ENCODE results near the gene FOXK2. TPM values are rescaled to one million over a fixed set of nuclear protein-coding genes. Genes with fewer than 3 reads are reported as not detected.

Gene FOXK2
- total and polyA plus RNA-seq, 4 donors = 15.3 to 58.8 (median 35.8) TPM

DNA sequence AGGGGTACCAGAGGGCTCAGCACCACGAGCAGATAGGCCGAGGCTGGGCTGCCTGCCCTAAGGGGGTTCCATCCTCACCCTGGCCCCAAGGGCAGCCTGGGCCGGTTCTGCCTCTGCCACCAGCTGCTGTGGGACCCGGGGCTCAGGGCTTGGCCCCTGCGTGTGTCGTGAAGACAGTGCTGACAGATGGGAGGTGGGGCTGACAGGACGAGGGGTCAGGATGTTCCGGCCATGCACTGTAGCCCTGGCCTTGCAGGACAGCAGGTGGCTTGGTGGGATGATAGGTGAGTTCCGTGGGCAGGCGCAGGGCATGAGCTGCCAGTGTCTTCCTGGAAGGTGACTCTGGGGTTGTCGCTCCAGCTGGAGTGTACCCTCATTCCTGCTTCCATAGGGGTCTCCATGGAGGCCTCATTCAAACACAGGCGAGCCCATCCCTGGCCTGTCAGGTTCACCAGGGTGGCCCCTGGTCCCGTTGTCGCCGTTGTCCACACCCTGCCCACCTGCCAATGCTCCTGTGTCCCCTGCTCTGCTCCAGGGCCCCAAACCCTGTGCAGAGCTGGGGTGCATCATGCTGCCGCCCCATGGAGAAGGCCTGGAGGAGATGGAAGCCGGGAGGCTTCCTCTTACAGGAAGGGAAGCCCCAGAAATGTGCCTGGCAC lies 71.5 kb downstream of the FOXK2 start:
- DNase-seq (peak in 1 of 2 donors; percentile 74), ATAC-seq (ENCODE audit: low FRiP score) (peak; percentile 11)
- H3K27me3 ChIP-seq (ENCODE audit: control insufficient read depth in 1 of 2, insufficient read depth in 2 of 2, low read length in 1 of 2) = no peaks in the 10 kb centered on the region
- intact Hi-C loops (cut with DNase I) = loop anchor here in 1 of 2 donors (5.0 kb wide), 1 partner anchor 56 kb away; the partner anchor contains the start of gene WDR45B
- 43% methylated on average over 17 of the region's 17 CpGs for WGBS, 2 donors
- H3K36me3 ChIP-seq (ENCODE audit: control insufficient read depth in 1 of 2, insufficient read depth in 2 of 2, low read length in 1 of 2) = peaks cover 0 to 2% of the 10 kb centered on the region in 2 donors
- no peak overlapping the region for H3K4me3 ChIP-seq (ENCODE audit: low read length in 2 of 2)
- no peaks in the 10 kb centered on the region for H3K9me3 ChIP-seq (ENCODE audit: control insufficient read depth, low read length)
- H3K4me1 ChIP-seq (ENCODE audit: control insufficient read depth in 1 of 2, insufficient read depth in 2 of 2, low read length in 2 of 2) = no peaks in the 10 kb centered on the region
- H3K27ac ChIP-seq (ENCODE audit: low read depth in 1 of 2, low read length in 2 of 2) = peak overlapping the region in 1 of 2 donors; percentile 1

- peak overlapping the region; percentile 12 to 65 for H3K27ac ChIP-seq (ENCODE audit: low read depth in 1 of 2, low read length in 2 of 2)
- peak; percentile 23 for ATAC-seq (ENCODE audit: low FRiP score)
- no peaks in the 10 kb centered on the region for H3K9me3 ChIP-seq (ENCODE audit: control insufficient read depth, low read length)
- DNase-seq = peak in 1 of 2 donors; percentile 55
- no peaks in the 10 kb centered on the region for H3K27me3 ChIP-seq (ENCODE audit: control insufficient read depth in 1 of 2, insufficient read depth in 2 of 2, low read length in 1 of 2)
- no peak overlapping the region for H3K4me3 ChIP-seq (ENCODE audit: low read length in 2 of 2)
- WGBS, 2 donors = 35% methylated on average over 9 of the region's 9 CpGs
- H3K36me3 ChIP-seq (ENCODE audit: control insufficient read depth in 1 of 2, insufficient read depth in 2 of 2, low read length in 1 of 2) = no peaks in the 10 kb centered on the region
- H3K4me1 ChIP-seq (ENCODE audit: control insufficient read depth in 1 of 2, insufficient read depth in 2 of 2, low read length in 2 of 2) = no peaks in the 10 kb centered on the region
- intact Hi-C loops (cut with DNase I) = loop anchor here in 1 of 2 donors (5.0 kb wide), 1 partner anchor 55 kb away; the partner anchor contains the start of gene WDR45B
Measured at GRCh38 chr17:82592289-82592766, 72.8 kb downstream of the FOXK2 start.

DNA sequence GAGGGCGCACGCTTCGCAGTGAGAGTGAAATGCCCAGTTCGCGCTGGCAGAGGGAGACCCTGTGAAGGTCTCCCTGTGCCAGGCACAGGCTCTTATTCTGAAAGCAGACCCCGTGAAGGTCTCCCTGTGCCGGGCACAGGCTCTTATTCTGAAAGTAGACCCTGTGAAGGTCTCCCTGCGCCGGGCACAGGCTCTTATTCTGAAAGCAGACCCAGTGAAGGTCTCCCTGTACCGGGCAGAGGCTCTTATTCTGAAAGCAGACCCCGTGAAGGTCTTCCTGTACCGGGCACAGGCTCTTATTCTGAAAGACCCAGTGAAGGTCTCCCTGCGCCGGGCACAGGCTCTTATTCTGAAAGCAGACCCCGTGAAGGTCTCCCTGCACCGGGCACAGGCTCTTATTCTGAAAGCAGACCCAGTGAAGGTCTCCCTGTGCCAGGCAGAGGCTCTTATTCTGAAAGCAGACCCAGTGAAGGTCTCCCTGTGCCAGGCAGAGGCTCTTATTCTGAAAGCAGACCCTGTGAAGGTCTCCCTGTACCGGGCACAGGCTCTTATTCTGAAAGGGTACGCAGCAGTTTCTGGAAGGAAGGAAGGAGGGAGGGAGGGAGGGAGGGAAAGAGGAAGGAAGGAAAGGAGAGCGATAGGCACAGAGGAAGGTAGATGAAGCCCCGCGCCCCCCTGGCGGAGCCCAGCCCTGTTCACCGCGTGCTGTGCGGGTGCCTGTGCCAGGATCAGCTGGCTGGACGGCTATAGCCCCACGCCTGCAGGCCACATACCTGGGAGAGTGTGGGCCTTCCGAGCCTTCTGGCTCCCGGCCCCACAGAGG lies 73.4 kb downstream of the FOXK2 start:
- DNase-seq = peak in 1 of 2 donors; percentile 82
- H3K4me1 ChIP-seq (ENCODE audit: control insufficient read depth in 1 of 2, insufficient read depth in 2 of 2, low read length in 2 of 2) = no peaks in the 10 kb centered on the region
- no peaks in the 10 kb centered on the region for H3K9me3 ChIP-seq (ENCODE audit: control insufficient read depth, low read length)
- WGBS, 2 donors = 2 to 3% methylated on average over 29 of the region's 29 CpGs
- H3K36me3 ChIP-seq (ENCODE audit: control insufficient read depth in 1 of 2, insufficient read depth in 2 of 2, low read length in 1 of 2) = no peaks in the 10 kb centered on the region
- ATAC-seq (ENCODE audit: low FRiP score) = peak; percentile 59
- H3K27me3 ChIP-seq (ENCODE audit: control insufficient read depth in 1 of 2, insufficient read depth in 2 of 2, low read length in 1 of 2) = no peaks in the 10 kb centered on the region
- intact Hi-C loops (cut with DNase I) = loop anchor here in 1 of 2 donors (5.0 kb wide), 1 partner anchor 54 kb away; the partner anchor contains the start of gene WDR45B
- H3K4me3 ChIP-seq (ENCODE audit: low read length in 2 of 2) = peak overlapping the region; percentile 28 to 72
- peak overlapping the region; percentile 20 to 72 for H3K27ac ChIP-seq (ENCODE audit: low read depth in 1 of 2, low read length in 2 of 2)

DNA sequence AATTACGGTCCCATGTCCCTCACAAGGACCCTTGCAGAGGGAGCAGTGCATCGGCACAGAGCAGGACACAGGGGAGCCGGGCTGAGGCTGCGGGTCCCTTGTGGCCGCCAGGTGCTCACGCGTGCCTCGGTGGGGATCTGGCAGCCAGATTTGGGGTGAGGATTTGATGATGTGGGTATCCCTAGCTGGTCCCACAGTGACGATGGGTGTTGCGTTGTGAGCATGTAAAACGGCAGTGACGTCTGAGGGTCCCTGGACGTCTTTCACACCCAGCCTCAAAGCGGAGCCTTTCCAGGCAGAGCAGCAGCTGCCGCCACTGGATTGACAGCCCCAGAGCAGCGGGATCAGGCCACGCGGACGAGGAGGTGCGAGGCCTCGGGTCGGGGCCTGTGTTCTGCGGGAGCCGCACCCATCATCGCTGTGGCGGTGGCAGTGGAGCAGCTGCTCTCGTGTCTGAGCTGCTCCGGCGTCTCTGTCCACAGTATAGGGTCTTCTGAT lies 74.1 kb downstream of the FOXK2 start:
- Histone ChIP-seq H3K27ac (ENCODE audit: low read depth in 1 of 2, low read length in 2 of 2) (peak overlapping the region; percentile 20 to 72), H3K36me3 (ENCODE audit: control insufficient read depth in 1 of 2, insufficient read depth in 2 of 2, low read length in 1 of 2) (no peaks in the 10 kb centered on the region), H3K4me3 (ENCODE audit: low read length in 2 of 2) (peak overlapping the region; percentile 28 to 72), H3K4me1 (ENCODE audit: control insufficient read depth in 1 of 2, insufficient read depth in 2 of 2, low read length in 2 of 2) (no peaks in the 10 kb centered on the region), H3K9me3 (ENCODE audit: control insufficient read depth, low read length) (no peaks in the 10 kb centered on the region), H3K27me3 (ENCODE audit: control insufficient read depth in 1 of 2, insufficient read depth in 2 of 2, low read length in 1 of 2) (no peaks in the 10 kb centered on the region)
- DNase-seq (no peak), ATAC-seq (ENCODE audit: low FRiP score) (peak; percentile 27)
- intact Hi-C loops (cut with DNase I) = loop anchor here in 1 of 2 donors (5.0 kb wide), 1 partner anchor 54 kb away; the partner anchor contains the start of gene WDR45B
- WGBS, 2 donors = 35 to 37% methylated on average over 28 to 29 of the region's 29 CpGs

GRCh38 chr17:82594571-82594970 lies 75.0 kb downstream of the FOXK2 start:
- Histone ChIP-seq H3K4me3 (ENCODE audit: low read length in 2 of 2) (no peak overlapping the region), H3K36me3 (ENCODE audit: control insufficient read depth in 1 of 2, insufficient read depth in 2 of 2, low read length in 1 of 2) (no peaks in the 10 kb centered on the region), H3K27ac (ENCODE audit: low read depth in 1 of 2, low read length in 2 of 2) (no peak overlapping the region), H3K4me1 (ENCODE audit: control insufficient read depth in 1 of 2, insufficient read depth in 2 of 2, low read length in 2 of 2) (no peaks in the 10 kb centered on the region), H3K27me3 (ENCODE audit: control insufficient read depth in 1 of 2, insufficient read depth in 2 of 2, low read length in 1 of 2) (no peaks in the 10 kb centered on the region), H3K9me3 (ENCODE audit: control insufficient read depth, low read length) (no peaks in the 10 kb centered on the region)
- no peak for DNase-seq
- intact Hi-C loops (cut with DNase I) = loop anchor here in 1 of 2 donors (5.0 kb wide), 1 partner anchor 53 kb away; the partner anchor contains the start of gene WDR45B
- 93 to 95% methylated on average over 11 of the region's 11 CpGs for WGBS, 2 donors
- no peak for ATAC-seq (ENCODE audit: low FRiP score)

GRCh38 chr17:82595893-82596292 lies 76.4 kb downstream of the FOXK2 start:
- H3K4me3 ChIP-seq (ENCODE audit: low read length in 2 of 2) = no peak overlapping the region
- intact Hi-C loops (cut with DNase I) = no loop called here
- H3K9me3 ChIP-seq (ENCODE audit: control insufficient read depth, low read length) = no peaks in the 10 kb centered on the region
- no peaks in the 10 kb centered on the region for H3K27me3 ChIP-seq (ENCODE audit: control insufficient read depth in 1 of 2, insufficient read depth in 2 of 2, low read length in 1 of 2)
- no peak overlapping the region for H3K27ac ChIP-seq (ENCODE audit: low read depth in 1 of 2, low read length in 2 of 2)
- WGBS, 2 donors = 92 to 93% methylated on average over 21 of the region's 21 CpGs
- no peaks in the 10 kb centered on the region for H3K36me3 ChIP-seq (ENCODE audit: control insufficient read depth in 1 of 2, insufficient read depth in 2 of 2, low read length in 1 of 2)
- ATAC-seq (ENCODE audit: low FRiP score) (no peak), DNase-seq (no peak)
- H3K4me1 ChIP-seq (ENCODE audit: control insufficient read depth in 1 of 2, insufficient read depth in 2 of 2, low read length in 2 of 2) = no peaks in the 10 kb centered on the region

DNA sequence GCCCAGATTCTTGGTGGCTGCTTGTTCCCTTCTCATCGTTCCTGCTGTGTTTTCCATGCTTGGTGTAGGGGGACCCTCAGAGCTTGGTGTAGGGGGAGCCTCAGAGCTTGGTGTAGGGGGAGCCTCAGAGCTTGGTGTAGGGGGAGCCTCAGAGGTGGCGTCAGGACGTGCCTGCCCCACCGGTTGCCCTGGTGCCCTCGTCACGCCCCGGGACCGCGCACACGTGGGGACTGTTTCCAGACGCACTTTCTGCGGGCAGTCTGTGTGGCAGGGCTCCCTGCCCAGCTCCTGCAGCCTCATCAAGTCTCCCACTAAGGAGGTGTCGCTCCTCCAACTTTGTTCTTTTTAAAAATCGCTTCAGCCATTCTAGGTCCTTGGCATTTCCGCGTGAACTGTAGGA lies 76.8 kb downstream of the FOXK2 start:
- DNase-seq (no peak), ATAC-seq (ENCODE audit: low FRiP score) (no peak)
- intact Hi-C loops (cut with DNase I) = no loop called here
- Histone ChIP-seq H3K27ac (ENCODE audit: low read depth in 1 of 2, low read length in 2 of 2) (no peak overlapping the region), H3K27me3 (ENCODE audit: control insufficient read depth in 1 of 2, insufficient read depth in 2 of 2, low read length in 1 of 2) (no peaks in the 10 kb centered on the region), H3K4me3 (ENCODE audit: low read length in 2 of 2) (no peak overlapping the region), H3K36me3 (ENCODE audit: control insufficient read depth in 1 of 2, insufficient read depth in 2 of 2, low read length in 1 of 2) (no peaks in the 10 kb centered on the region), H3K9me3 (ENCODE audit: control insufficient read depth, low read length) (no peaks in the 10 kb centered on the region), H3K4me1 (ENCODE audit: control insufficient read depth in 1 of 2, insufficient read depth in 2 of 2, low read length in 2 of 2) (no peaks in the 10 kb centered on the region)
- 84 to 91% methylated on average over 16 of the region's 16 CpGs for WGBS, 2 donors

DNA sequence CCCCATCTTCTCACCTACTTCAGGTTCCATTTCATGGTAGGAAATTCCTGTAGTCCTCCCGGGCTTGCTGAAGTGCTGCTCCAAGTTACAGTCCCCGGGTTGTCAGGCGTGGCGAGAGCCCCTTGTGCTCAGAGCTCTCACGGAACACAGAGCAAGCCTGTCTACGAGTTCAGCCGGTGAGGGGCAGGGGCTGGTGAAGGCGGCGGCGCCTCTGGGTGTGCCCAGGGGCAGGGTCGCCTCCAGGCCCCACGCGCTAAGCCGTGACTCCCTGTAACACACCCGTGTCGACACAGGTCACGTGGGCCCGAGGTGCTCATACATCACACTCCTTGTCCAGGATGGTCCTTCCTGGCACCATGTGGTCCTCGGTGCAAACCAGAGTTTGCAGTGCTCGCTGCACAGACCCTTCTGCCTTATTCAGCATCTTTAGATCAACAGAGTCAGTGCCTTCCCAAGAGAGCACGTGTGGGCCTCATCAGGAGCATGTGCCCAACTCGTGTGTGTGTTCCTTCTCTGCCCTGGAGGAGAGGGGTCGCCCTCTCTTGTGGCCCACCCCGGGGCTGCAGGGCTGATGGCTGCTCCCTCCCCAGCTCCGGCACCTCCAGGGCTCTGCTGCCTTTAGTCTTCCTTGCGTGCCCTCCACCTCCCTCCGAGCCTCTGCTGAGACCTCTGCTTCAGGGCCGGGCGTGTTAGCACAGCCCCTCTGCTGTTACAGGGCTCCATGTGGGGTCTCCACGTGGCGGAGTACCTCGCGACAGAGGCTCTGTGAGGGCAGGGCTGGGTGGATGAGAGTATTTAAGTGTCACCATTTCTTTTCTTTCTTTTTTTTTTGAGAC lies 77.5 kb downstream of the FOXK2 start:
- Histone ChIP-seq H3K27ac (ENCODE audit: low read depth in 1 of 2, low read length in 2 of 2) (no peak overlapping the region), H3K27me3 (ENCODE audit: control insufficient read depth in 1 of 2, insufficient read depth in 2 of 2, low read length in 1 of 2) (no peaks in the 10 kb centered on the region), H3K4me3 (ENCODE audit: low read length in 2 of 2) (no peak overlapping the region), H3K36me3 (ENCODE audit: control insufficient read depth in 1 of 2, insufficient read depth in 2 of 2, low read length in 1 of 2) (peaks cover 0 to 3% of the 10 kb centered on the region in 2 donors), H3K4me1 (ENCODE audit: control insufficient read depth in 1 of 2, insufficient read depth in 2 of 2, low read length in 2 of 2) (no peaks in the 10 kb centered on the region), H3K9me3 (ENCODE audit: control insufficient read depth, low read length) (no peaks in the 10 kb centered on the region)
- intact Hi-C loops (cut with DNase I) = no loop called here
- no peak for ATAC-seq (ENCODE audit: low FRiP score)
- DNase-seq = no peak
- WGBS, 2 donors = 88 to 90% methylated on average over 33 of the region's 33 CpGs
